ENCODE data around the gene ADAT2. TPM values are rescaled to one million over a fixed set of nuclear protein-coding genes. Genes with fewer than 3 reads are reported as not detected.
A peak's percentile ranks its signal among the peaks of the same experiment; 100 is the strongest.

The ADAT2 gene
- total RNA-seq (10 to 100 TPM in 1 of 9 donors, 1 to 10 TPM in 7, under 1 TPM in 1; 0.61 to 10.1 (median 6.1) TPM), polyA plus RNA-seq (10 to 100 TPM in 2 of 3 donors, 1 to 10 TPM in 1; 5.7 to 18.6 (median 12.3) TPM)
- long read RNA-seq, donor 1: 0 reads
- long read RNA-seq, donor 2, full-length matches to known transcripts: 2 of 2 reads
- long read RNA-seq, donor 2, partial matches to known transcripts: 0 of 2 reads
- long read RNA-seq, donor 2, other reads (novel, unspliced or antisense): 0 of 2 reads
- long read RNA-seq, donor 3, partial matches to known transcripts: 0 of 1 reads
- long read RNA-seq, donor 3, other reads (novel, unspliced or antisense): 0 of 1 reads
- long read RNA-seq, donor 4, partial matches to known transcripts: 0 of 3 reads
- long read RNA-seq, donor 4, other reads (novel, unspliced or antisense): 1 of 3 reads
- long read RNA-seq, donor 5, partial matches to known transcripts: 0 of 2 reads
- long read RNA-seq, donor 5, other reads (novel, unspliced or antisense): 0 of 2 reads
- long read RNA-seq, donor 6, partial matches to known transcripts: 0 of 2 reads
- long read RNA-seq, donor 6, other reads (novel, unspliced or antisense): 1 of 2 reads
- long read RNA-seq, donor 7, partial matches to known transcripts: 23 of 24 reads
- long read RNA-seq, donor 7, other reads (novel, unspliced or antisense): 0 of 24 reads
- long read RNA-seq, donor 8, partial matches to known transcripts: 0 of 4 reads
- long read RNA-seq, donor 8, other reads (novel, unspliced or antisense): 0 of 4 reads
- long read RNA-seq, donor 9, partial matches to known transcripts: 32 of 93 reads
- long read RNA-seq, donor 9, other reads (novel, unspliced or antisense): 56 of 93 reads
- long read RNA-seq, donor 10, partial matches to known transcripts: 0 of 1 reads
- long read RNA-seq, donor 10, other reads (novel, unspliced or antisense): 0 of 1 reads

DNA sequence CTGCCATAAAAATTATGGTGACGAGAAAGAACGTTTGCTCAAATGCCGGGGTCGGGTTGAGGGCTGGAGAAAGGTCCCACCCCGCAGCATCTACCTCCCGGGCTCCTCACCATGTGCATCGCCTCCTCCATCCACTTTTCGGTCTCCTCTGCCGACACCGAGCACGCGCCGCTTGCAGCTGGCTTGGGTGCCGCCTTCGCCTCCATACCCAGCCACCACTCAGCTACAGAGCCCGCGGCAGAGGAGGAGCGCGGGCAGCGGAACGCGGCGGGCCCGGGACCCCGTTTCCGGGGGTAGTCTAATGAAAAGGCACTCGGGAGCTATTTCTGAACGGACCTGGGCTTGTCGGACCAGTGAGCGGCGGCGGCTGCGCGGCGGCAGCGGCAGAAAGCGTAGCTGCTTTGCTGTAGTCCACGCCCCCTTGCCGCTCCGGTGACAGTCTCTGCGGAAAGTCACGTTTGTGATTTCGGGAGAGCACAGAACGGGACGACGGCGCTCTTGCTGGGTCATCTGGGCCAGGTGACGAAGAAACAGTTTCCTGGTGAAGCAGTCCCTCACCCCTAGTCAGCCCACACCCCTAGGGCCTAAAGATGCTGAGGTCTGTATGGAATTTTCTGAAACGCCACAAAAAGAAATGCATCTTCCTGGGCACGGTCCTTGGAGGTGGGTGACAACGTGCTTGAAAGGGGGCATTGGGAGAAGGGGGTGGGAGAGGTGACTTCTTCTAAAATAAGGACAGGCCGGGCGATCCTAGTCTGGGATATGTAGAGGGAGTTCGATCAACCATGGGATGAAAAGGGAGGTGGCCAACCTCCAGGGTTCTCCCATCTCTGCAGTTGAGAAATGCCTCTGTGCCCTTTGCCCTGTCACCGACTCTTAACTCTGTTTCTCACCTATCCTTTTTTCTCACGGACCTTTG lies at the start of gene ADAT2, which contains the start of gene PEX3:
TSS of gene ADAT2 (minus strand) at position 243 of the 919 bp plus-strand sequence. CDS start at position 206, 37 bp downstream.
TSS of gene PEX3 (plus strand) at position 353 of the 919 bp plus-strand sequence. CDS start at position 591, 238 bp downstream.
- H3K27ac ChIP-seq: peak within 1 kb of the TSS; percentile 2 to 87 (median 87)
- peaks cover 7 to 25% of the 10 kb centered on the region in 2 donors for H3K4me1 ChIP-seq (replicated peaks in 1 of 2)
- intact Hi-C loops (cut with DNase I): no loop called here
- no peaks in the 10 kb centered on the region for H3K36me3 ChIP-seq (replicated peaks in 1 of 2)
- 0 to 1% (median 0%) methylated on average over 21 to 56 of the region's 56 CpGs for WGBS, 4 donors
- peak; percentile 91 to 97 (median 96) for DNase-seq
- H3K9me3 ChIP-seq (replicated peaks in 1 of 3): no peaks in the 10 kb centered on the region
- TF ChIP-seq, protein P1, sequence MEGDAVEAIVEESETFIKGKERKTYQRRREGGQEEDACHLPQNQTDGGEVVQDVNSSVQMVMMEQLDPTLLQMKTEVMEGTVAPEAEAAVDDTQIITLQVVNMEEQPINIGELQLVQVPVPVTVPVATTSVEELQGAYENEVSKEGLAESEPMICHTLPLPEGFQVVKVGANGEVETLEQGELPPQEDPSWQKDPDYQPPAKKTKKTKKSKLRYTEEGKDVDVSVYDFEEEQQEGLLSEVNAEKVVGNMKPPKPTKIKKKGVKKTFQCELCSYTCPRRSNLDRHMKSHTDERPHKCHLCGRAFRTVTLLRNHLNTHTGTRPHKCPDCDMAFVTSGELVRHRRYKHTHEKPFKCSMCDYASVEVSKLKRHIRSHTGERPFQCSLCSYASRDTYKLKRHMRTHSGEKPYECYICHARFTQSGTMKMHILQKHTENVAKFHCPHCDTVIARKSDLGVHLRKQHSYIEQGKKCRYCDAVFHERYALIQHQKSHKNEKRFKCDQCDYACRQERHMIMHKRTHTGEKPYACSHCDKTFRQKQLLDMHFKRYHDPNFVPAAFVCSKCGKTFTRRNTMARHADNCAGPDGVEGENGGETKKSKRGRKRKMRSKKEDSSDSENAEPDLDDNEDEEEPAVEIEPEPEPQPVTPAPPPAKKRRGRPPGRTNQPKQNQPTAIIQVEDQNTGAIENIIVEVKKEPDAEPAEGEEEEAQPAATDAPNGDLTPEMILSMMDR (IDR thresholded peaks at IDR 0.05): no peak
- peak; percentile 77 to 98 for TF ChIP-seq POLR2A (IDR thresholded peaks at IDR 0.05)
- peak within 1 kb of the TSS; percentile 66 to 96 (median 74) for H3K4me3 ChIP-seq
- no peaks in the 10 kb centered on the region for H3K27me3 ChIP-seq

DNA sequence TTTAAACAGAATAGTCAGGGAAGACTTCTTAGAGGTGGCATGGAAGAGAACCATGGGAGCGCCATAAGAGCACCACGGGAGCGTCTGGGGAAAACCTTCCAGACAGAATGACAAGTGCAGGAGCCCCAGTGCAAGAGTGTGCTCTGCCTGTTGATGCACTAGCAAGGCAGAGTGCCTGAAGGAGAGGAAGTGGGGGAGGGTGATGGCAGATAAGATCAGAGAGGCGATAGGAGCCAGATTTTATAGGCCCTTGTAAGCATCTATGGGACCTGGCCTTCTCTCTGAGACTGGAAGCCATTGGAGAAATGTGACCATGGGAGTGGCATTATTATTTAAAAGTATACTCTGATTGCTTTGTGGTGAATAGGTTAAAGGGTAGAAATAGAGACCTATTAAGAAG lies 47.9 kb upstream of the ADAT2 start:
- intact Hi-C loops (cut with DNase I): no loop called here
- H3K27ac ChIP-seq: no peak overlapping the region
- H3K36me3 ChIP-seq (replicated peaks in 1 of 2): peaks cover 0 to 44% of the 10 kb centered on the region in 2 donors
- WGBS, 4 donors: 87 to 93% (median 87%) methylated on average over 4 of the region's 4 CpGs
- no peaks in the 10 kb centered on the region for H3K9me3 ChIP-seq (replicated peaks in 1 of 3)
- H3K4me1 ChIP-seq (replicated peaks in 1 of 2): no peaks in the 10 kb centered on the region
- no peaks in the 10 kb centered on the region for H3K27me3 ChIP-seq
- TF ChIP-seq, protein P1 (IDR thresholded peaks at IDR 0.05): no peak
- DNase-seq: no peak
- no peak overlapping the region for H3K4me3 ChIP-seq

DNA sequence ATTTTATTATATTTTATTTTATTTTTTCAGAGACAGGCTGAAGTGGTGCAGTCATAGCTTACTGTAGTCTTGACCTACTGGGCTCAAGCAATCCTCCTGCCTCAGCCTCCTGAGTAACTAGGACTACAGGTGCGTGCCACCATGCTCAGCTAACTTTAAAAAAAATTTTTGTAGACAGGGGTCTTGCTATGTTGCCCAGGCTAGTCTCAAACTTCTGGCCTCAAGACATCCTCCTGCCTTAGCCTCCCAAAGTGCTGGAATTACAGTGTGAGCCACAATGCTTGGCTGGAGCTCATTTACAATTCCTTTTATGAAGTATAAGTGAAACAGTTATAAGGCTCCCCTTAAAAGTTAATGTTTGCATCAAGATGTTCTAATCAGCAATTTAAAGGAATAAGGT lies 46.5 kb upstream of the ADAT2 start:
- Histone ChIP-seq H3K4me3 (no peak overlapping the region), H3K9me3 (replicated peaks in 1 of 3) (no peaks in the 10 kb centered on the region), H3K4me1 (replicated peaks in 1 of 2) (no peaks in the 10 kb centered on the region), H3K27ac (no peak overlapping the region), H3K27me3 (no peaks in the 10 kb centered on the region), H3K36me3 (replicated peaks in 1 of 2) (peaks cover 0 to 40% of the 10 kb centered on the region in 2 donors)
- WGBS, 4 donors: 86 to 100% (median 96%) methylated on average over 1 of the region's 1 CpG
- TF ChIP-seq POLR2A (IDR thresholded peaks at IDR 0.05): no peak
- TF ChIP-seq, protein P1 (IDR thresholded peaks at IDR 0.05): no peak
- no peak for DNase-seq
- intact Hi-C loops (cut with DNase I): no loop called here
